Measurements from ENCODE around the gene KCNJ10.

Gene KCNJ10

DNA sequence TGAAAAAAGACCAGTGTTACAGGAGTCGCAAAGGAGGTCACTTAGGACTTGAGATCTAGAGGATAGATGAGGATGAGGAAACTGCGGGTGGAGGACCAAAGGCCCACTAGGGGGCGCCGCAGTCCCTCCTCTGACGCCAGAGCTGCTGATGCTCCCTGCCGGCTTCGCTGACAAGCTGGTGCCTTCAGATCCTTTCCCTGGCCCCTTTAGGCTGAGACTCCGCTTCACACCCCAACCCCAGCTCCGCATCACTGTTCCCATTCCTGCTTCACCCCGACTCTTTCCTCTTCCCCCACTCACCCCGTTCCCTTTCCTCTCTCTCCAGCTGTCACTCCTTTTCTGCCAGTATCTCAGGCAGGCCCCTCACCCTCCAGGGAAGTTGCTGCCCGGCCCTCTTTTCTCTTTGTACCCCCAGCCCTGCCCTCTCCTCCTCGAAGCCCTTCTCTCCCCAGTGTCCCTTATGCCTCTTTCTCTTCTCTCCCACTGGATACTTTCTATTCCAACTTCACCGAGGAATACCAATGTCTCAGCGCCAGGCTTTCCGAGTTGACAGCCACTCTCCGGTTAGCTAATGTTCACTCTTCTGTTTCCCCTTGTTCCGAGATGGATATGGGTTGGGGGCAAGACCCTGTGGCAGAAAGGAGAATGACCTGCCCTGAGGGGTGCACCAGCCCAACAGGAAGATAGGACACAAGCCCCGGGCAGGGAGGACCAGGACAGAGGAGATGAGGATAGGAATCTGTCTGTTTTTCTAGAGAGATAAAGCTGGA lies 15.9 kb upstream of the KCNJ10 start:
- Histone ChIP-seq H3K79me1 (ENCODE audit: low read depth, low read length) (no peaks in the 10 kb centered on the region), H3K23ac (ENCODE audit: low read depth, low read length, poor library complexity) (no peak overlapping the region), H4K8ac (ENCODE audit: low read depth, low read length) (no peak overlapping the region), H3K4me1 (ENCODE audit: control insufficient read depth in 2 of 2, insufficient read depth in 1 of 2, low read depth in 1 of 2, low read length in 2 of 2) (peaks cover 3% of the 10 kb centered on the region in 2 donors), H4K91ac (ENCODE audit: low read depth, low read length, poor library complexity) (no peak overlapping the region), H2AFZ (ENCODE audit: low read length) (no peak overlapping the region), H2BK15ac (ENCODE audit: low read length) (no peak overlapping the region), H3K9ac (ENCODE audit: low read depth, low read length, poor library complexity) (no peak overlapping the region), H2BK120ac (ENCODE audit: low read depth, low read length) (no peak overlapping the region), H3K14ac (ENCODE audit: low read length) (no peak overlapping the region), H3K27ac (replicated peaks; ENCODE audit: low read length) (no peak overlapping the region), H3K4ac (ENCODE audit: low read length) (no peak overlapping the region), H2BK5ac (ENCODE audit: low read length) (no peak overlapping the region), H2AK5ac (ENCODE audit: low read depth, low read length) (no peak overlapping the region), H3K4me2 (ENCODE audit: insufficient read depth, low read length, poor library complexity, severe bottlenecking) (no peak overlapping the region), H3K27me3 (ENCODE audit: control insufficient read depth in 3 of 3, insufficient read depth in 3 of 3, low read depth in 1 of 3, low read length in 3 of 3) (peaks cover 0 to 32% (median 23%) of the 10 kb centered on the region in 3 experiments), H2BK12ac (ENCODE audit: low read length) (no peak overlapping the region), H3K18ac (ENCODE audit: low read length) (no peak overlapping the region), H3K9me3 (replicated peaks in 1 of 2; ENCODE audit: control insufficient read depth in 2 of 2, insufficient read depth in 1 of 2, low read depth in 1 of 2, low read length in 2 of 2) (no peaks in the 10 kb centered on the region), H3K4me3 (ENCODE audit: low read length in 2 of 2) (no peak overlapping the region), H3K36me3 (replicated peaks in 1 of 2; ENCODE audit: control insufficient read depth in 2 of 2, insufficient read depth in 2 of 2, low read length in 2 of 2) (no peaks in the 10 kb centered on the region)
- no CpG with 5 or more reads among the region's 19 CpGs for WGBS, 2 donors (ENCODE audit: extremely low coverage in 2 of 2, insufficient read length in 2 of 2, insufficient replicate concordance in 1 of 2)
- peak; percentile 78 for DNase-seq (ENCODE audit: low spot score)

GRCh38 chr1:160084771-160085321 lies 14.9 kb upstream of the KCNJ10 start:
- no peak overlapping the region for H3K4me3 ChIP-seq (ENCODE audit: low read length in 2 of 2)
- peak overlapping the region; percentile 68 for H2BK12ac ChIP-seq (ENCODE audit: low read length)
- peak overlapping the region; percentile 87 for H2BK15ac ChIP-seq (ENCODE audit: low read length)
- no peak overlapping the region for H2AFZ ChIP-seq (ENCODE audit: low read length)
- no peaks in the 10 kb centered on the region for H3K79me1 ChIP-seq (ENCODE audit: low read depth, low read length)
- peak overlapping the region; percentile 10 for H3K4ac ChIP-seq (ENCODE audit: low read length)
- WGBS, 2 donors (ENCODE audit: extremely low coverage in 2 of 2, insufficient read length in 2 of 2, insufficient replicate concordance in 1 of 2), result no CpG with 5 or more reads among the region's 30 CpGs
- no peak overlapping the region for H3K14ac ChIP-seq (ENCODE audit: low read length)
- peak overlapping the region; percentile 25 for H4K8ac ChIP-seq (ENCODE audit: low read depth, low read length)
- peak overlapping the region; percentile 98 for H3K18ac ChIP-seq (ENCODE audit: low read length)
- H3K4me2 ChIP-seq (ENCODE audit: insufficient read depth, low read length, poor library complexity, severe bottlenecking), result no peak overlapping the region
- peak overlapping the region; percentile 19 for H3K23ac ChIP-seq (ENCODE audit: low read depth, low read length, poor library complexity)
- no peak overlapping the region for H4K91ac ChIP-seq (ENCODE audit: low read depth, low read length, poor library complexity)
- H3K4me1 ChIP-seq (ENCODE audit: control insufficient read depth in 2 of 2, insufficient read depth in 1 of 2, low read depth in 1 of 2, low read length in 2 of 2), result peaks cover 3% of the 10 kb centered on the region in 2 donors
- no peaks in the 10 kb centered on the region for H3K36me3 ChIP-seq (replicated peaks in 1 of 2; ENCODE audit: control insufficient read depth in 2 of 2, insufficient read depth in 2 of 2, low read length in 2 of 2)
- no peak for DNase-seq (ENCODE audit: low spot score)
- H2BK5ac ChIP-seq (ENCODE audit: low read length), result peak overlapping the region; percentile 46
- no peak overlapping the region for H2BK120ac ChIP-seq (ENCODE audit: low read depth, low read length)
- H3K9me3 ChIP-seq (replicated peaks in 1 of 2; ENCODE audit: control insufficient read depth in 2 of 2, insufficient read depth in 1 of 2, low read depth in 1 of 2, low read length in 2 of 2), result no peaks in the 10 kb centered on the region
- no peak overlapping the region for H3K9ac ChIP-seq (ENCODE audit: low read depth, low read length, poor library complexity)
- H2AK5ac ChIP-seq (ENCODE audit: low read depth, low read length), result peak overlapping the region; percentile 49
- H3K27me3 ChIP-seq (ENCODE audit: control insufficient read depth in 3 of 3, insufficient read depth in 3 of 3, low read depth in 1 of 3, low read length in 3 of 3), result peaks cover 0 to 40% (median 31%) of the 10 kb centered on the region in 3 experiments
- no peak overlapping the region for H3K27ac ChIP-seq (replicated peaks; ENCODE audit: low read length)

DNA sequence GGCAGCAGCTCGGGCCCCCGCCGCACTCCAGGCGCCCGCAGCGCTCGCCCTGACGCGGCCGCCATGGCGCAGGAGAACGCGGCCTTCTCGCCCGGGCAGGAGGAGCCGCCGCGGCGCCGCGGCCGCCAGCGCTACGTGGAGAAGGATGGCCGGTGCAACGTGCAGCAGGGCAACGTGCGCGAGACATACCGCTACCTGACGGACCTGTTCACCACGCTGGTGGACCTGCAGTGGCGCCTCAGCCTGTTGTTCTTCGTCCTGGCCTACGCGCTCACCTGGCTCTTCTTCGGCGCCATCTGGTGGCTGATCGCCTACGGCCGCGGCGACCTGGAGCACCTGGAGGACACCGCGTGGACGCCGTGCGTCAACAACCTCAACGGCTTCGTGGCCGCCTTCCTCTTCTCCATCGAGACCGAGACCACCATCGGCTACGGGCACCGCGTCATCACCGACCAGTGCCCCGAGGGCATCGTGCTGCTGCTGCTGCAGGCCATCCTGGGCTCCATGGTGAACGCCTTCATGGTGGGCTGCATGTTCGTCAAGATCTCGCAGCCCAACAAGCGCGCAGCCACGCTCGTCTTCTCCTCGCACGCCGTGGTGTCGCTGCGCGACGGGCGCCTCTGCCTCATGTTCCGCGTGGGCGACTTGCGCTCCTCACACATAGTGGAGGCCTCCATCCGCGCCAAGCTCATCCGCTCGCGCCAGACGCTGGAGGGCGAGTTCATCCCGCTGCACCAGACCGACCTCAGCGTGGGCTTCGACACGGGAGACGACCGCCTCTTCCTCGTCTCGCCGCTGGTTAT lies 14.2 kb upstream of the KCNJ10 start:
- H3K27me3 ChIP-seq (ENCODE audit: control insufficient read depth in 3 of 3, insufficient read depth in 3 of 3, low read depth in 1 of 3, low read length in 3 of 3), result peaks cover 0 to 40% (median 36%) of the 10 kb centered on the region in 3 experiments

More for the DNA sequence above, 14.2 kb upstream of the KCNJ10 start:
- Histone ChIP-seq H3K9ac (ENCODE audit: low read depth, low read length, poor library complexity) (peak overlapping the region; percentile 84), H4K91ac (ENCODE audit: low read depth, low read length, poor library complexity) (peak overlapping the region; percentile 93), H3K4me1 (ENCODE audit: control insufficient read depth in 2 of 2, insufficient read depth in 1 of 2, low read depth in 1 of 2, low read length in 2 of 2) (peaks cover 3% of the 10 kb centered on the region in 2 donors), H4K8ac (ENCODE audit: low read depth, low read length) (peak overlapping the region; percentile 25), H3K79me1 (ENCODE audit: low read depth, low read length) (no peaks in the 10 kb centered on the region), H3K14ac (ENCODE audit: low read length) (peak overlapping the region; percentile 41), H2AK5ac (ENCODE audit: low read depth, low read length) (peak overlapping the region; percentile 49), H2AFZ (ENCODE audit: low read length) (no peak overlapping the region), H3K4me2 (ENCODE audit: insufficient read depth, low read length, poor library complexity, severe bottlenecking) (peak overlapping the region; percentile 88), H3K18ac (ENCODE audit: low read length) (peak overlapping the region; percentile 98), H3K4me3 (ENCODE audit: low read length in 2 of 2) (peak overlapping the region in 1 of 2 donors; percentile 83), H2BK120ac (ENCODE audit: low read depth, low read length) (no peak overlapping the region), H2BK12ac (ENCODE audit: low read length) (peak overlapping the region; percentile 68), H3K36me3 (replicated peaks in 1 of 2; ENCODE audit: control insufficient read depth in 2 of 2, insufficient read depth in 2 of 2, low read length in 2 of 2) (no peaks in the 10 kb centered on the region), H3K27ac (replicated peaks; ENCODE audit: low read length) (no peak overlapping the region), H3K4ac (ENCODE audit: low read length) (peak overlapping the region; percentile 10), H3K9me3 (replicated peaks in 1 of 2; ENCODE audit: control insufficient read depth in 2 of 2, insufficient read depth in 1 of 2, low read depth in 1 of 2, low read length in 2 of 2) (no peaks in the 10 kb centered on the region), H2BK15ac (ENCODE audit: low read length) (peak overlapping the region; percentile 87), H2BK5ac (ENCODE audit: low read length) (peak overlapping the region; percentile 46), H3K23ac (ENCODE audit: low read depth, low read length, poor library complexity) (peak overlapping the region; percentile 19)
- no CpG with 5 or more reads among the region's 96 CpGs for WGBS, 2 donors (ENCODE audit: extremely low coverage in 2 of 2, insufficient read length in 2 of 2, insufficient replicate concordance in 1 of 2)
- DNase-seq (ENCODE audit: low spot score), result no peak

All from neuronal stem cell (in vitro differentiated cells).